NCI-H1417 (cell line): ENCODE measurements around the gene KCNJ18.
A peak's percentile ranks its signal among the peaks of the same experiment; 100 is the strongest.
"Not testable (repeated sequence)": the region's sequence is repeated elsewhere in the genome, so short reads cannot be mapped to it uniquely, and the experiment has no call there.

Experiments used
- DNase-seq, 3 experiments: peaks; one replicate each; lab custom pipeline; 2025; lab: John Stamatoyannopoulos, UW

The KCNJ18 gene

GRCh38 chr17:21671437-21671836 lies 20.9 kb upstream of the KCNJ18 start:
- not testable (repeated sequence) for DNase-seq

GRCh38 chr17:21671871-21672270 lies 20.5 kb upstream of the KCNJ18 start:
- DNase-seq, result not testable (repeated sequence)

GRCh38 chr17:21673451-21674241 lies 18.7 kb upstream of the KCNJ18 start:
- not testable (repeated sequence) for DNase-seq

GRCh38 chr17:21674242-21674731 lies 18.0 kb upstream of the KCNJ18 start:
- DNase-seq, result no peak

- not testable (repeated sequence) for DNase-seq
These were observed 17.2 kb upstream of the KCNJ18 start for GRCh38 chr17:21674891-21675738.

- DNase-seq, result not testable (repeated sequence)
These were observed 16.6 kb upstream of the KCNJ18 start for GRCh38 chr17:21675739-21676130.

- DNase-seq, result no peak
These were observed 15.8 kb upstream of the KCNJ18 start for GRCh38 chr17:21676281-21677111.

- DNase-seq, result no peak
These were observed 15.0 kb upstream of the KCNJ18 start for GRCh38 chr17:21677126-21677910.

GRCh38 chr17:21677911-21678310 lies 14.4 kb upstream of the KCNJ18 start:
- DNase-seq, result no peak

- peak; percentile 1 to 21 (median 11) for DNase-seq
These were observed 13.8 kb upstream of the KCNJ18 start for GRCh38 chr17:21678393-21679081.

GRCh38 chr17:21679256-21680146 lies 12.8 kb upstream of the KCNJ18 start:
- no peak for DNase-seq

- no peak for DNase-seq
These were observed 12.0 kb upstream of the KCNJ18 start for GRCh38 chr17:21680366-21680765.

GRCh38 chr17:21680850-21681351 lies 11.4 kb upstream of the KCNJ18 start:
- not testable (repeated sequence) for DNase-seq

- DNase-seq, result not testable (repeated sequence)
These were observed 10.7 kb upstream of the KCNJ18 start for GRCh38 chr17:21681576-21681975.

- not testable (repeated sequence) for DNase-seq
These were observed 10.2 kb upstream of the KCNJ18 start for GRCh38 chr17:21682130-21682529.

GRCh38 chr17:21683142-21683712 lies 9.1 kb upstream of the KCNJ18 start:
- DNase-seq, result not testable (repeated sequence)

GRCh38 chr17:21683897-21684296 lies 8.4 kb upstream of the KCNJ18 start:
- not testable (repeated sequence) for DNase-seq

GRCh38 chr17:21684384-21684783 lies 7.9 kb upstream of the KCNJ18 start:
- DNase-seq, result not testable (repeated sequence)
